SW480 (cell line): ENCODE measurements around the gene ENOX1.

Experiments
- DNase-seq: peaks from one replicate; pipeline ENCODE4 v3.0.0-alpha.2; 2016; ENCODE audit warnings: low spot score

ENOX1 gene

GRCh38 chr13:43669964-43670363, 116.8 kb downstream of the ENOX1 start:
- no peak for DNase-seq

DNA sequence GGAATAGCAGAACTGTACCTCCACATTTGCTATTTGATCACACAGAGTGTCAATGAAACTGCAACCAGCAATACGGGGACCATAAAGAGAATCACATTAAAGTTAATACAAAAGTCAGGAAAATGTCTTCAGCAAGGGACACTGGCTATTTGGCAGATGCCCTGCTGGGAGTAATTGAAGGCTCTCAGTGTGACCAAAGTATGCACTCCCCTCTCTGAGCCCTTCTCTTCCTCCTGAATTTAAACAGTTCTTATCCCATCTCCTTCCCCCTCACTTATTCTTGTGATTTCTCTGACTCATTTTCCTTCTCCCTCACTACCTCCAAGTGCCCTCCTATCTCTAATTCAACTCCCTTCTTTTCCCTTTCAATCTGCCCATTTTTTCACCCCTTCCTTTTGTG, 117.7 kb downstream of the ENOX1 start:
- DNase-seq = no peak

DNA sequence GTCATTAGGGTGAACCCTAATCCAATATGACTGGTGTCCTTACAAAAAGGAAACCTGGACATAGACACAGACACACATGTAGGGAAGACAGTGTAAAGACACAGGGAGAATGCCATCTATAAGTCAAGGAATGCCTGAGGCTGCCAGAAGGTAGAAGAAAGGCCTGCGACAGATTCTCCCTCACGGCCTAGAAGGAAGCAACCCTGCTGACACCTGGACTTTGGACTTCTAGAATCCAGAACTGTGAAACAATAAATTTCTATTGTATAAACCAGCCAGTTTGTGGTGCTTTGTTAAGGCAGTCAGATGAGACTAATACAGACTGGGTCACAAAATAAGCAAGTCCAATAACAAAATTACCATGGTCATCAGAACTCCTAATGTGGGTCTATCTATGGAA, 120.4 kb downstream of the ENOX1 start:
- DNase-seq = no peak

GRCh38 chr13:43665388-43665787, 121.4 kb downstream of the ENOX1 start:
- DNase-seq = no peak

- DNase-seq = peak; percentile 16
These were observed 122.0 kb downstream of the ENOX1 start for GRCh38 chr13:43664700-43665191.

DNA sequence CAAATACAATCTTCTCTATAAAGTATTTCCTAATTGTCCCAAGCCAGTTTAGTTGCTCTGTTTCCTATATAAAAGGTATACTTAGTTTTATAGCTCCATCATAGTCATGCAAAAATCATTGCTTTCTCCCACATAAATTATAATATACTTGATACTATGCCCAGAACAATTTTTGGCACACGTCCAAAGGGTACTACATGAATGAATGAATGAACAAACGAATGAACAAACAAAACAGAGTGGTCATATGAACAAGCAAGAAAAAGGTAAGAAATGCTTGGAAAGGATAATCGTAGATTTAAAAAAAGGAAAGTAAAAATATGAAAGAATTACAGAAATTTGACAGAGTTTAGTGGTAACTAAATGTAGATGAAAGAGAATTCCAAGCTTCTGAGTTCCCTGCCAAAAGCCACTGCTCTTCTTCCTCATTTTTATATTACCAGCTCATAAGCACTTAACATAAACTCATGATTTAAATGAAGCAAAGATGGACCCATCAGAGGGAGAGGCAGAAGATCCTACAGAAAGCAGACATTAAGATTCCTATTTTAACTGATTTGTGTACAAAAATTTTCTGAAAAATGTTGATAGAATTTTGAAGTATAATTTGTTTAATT, 123.2 kb downstream of the ENOX1 start:
- no peak for DNase-seq

DNA sequence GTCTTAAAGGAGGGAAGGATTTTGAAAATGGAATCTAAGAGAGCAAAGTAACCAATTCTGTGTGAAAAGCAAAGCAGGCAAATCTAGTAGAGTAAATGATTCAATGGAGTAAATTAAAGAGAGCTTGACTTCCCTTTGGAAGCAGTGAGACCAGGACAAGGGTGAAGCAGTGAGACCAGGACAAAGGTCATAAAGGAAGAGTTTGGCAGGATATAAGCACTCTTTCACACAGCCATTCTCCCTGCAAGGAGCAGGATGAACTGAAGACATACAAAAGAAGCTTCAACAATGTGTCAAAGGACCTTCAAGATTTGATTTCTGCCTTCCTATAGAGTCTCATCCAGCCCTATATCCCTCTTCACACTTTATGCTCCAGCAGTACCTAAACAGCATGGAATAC, 123.8 kb downstream of the ENOX1 start:
- no peak for DNase-seq

- DNase-seq = no peak
These were observed 125.5 kb downstream of the ENOX1 start for GRCh38 chr13:43661161-43661830.

DNA sequence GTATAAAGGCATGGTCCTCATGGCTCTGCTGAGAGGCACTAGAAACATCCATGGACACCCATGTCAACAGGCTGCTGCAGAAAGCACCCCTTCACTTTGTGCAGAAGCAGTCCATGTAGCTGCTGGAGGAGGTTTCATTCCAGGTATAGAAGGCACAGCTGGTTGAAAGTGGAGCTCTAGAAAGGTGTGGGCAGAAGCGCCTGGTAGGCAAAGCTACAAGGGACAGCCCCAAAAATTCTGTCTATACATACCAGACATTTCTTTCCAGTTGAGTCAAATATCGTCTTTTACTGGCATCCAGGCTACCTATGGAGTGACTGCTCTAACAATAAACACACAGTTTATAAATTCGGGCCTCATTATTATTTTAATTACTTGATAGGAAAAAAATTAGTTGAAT, 129.3 kb downstream of the ENOX1 start:
- DNase-seq = no peak

DNA sequence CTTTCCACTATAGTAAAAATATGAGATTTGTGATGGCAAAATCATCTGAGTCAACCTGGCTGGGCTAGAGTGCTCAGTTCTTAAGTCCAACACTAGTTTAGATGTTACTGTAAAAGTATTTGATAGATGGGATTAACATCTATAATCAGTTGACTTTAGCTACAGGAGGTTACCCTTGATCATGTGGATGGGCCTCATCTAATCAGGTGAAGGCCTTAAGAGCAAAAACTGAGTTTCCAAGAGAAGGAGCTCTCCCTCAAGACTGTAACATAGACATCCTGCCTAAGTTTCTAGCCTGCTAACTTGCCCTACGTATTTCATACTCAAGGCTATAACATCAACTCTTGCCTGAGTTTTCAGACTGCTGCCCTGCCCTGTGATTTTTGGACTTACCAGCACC, 132.8 kb downstream of the ENOX1 start:
- DNase-seq = no peak

GRCh38 chr13:43653395-43653794, 133.4 kb downstream of the ENOX1 start:
- no peak for DNase-seq

GRCh38 chr13:43652760-43653159, 134.0 kb downstream of the ENOX1 start:
- DNase-seq = no peak

GRCh38 chr13:43650882-43651281, 135.9 kb downstream of the ENOX1 start:
- DNase-seq = no peak

GRCh38 chr13:43648733-43649132, 138.0 kb downstream of the ENOX1 start:
- DNase-seq = no peak

GRCh38 chr13:43647471-43647870, 139.3 kb downstream of the ENOX1 start:
- DNase-seq = no peak

GRCh38 chr13:43640476-43640875, 146.3 kb downstream of the ENOX1 start:
- DNase-seq = no peak

- no peak for DNase-seq
These were observed 155.7 kb downstream of the ENOX1 start for GRCh38 chr13:43631106-43631505.

- no peak for DNase-seq
These were observed 156.9 kb downstream of the ENOX1 start for GRCh38 chr13:43629691-43630480.

GRCh38 chr13:43626994-43627393, 159.8 kb downstream of the ENOX1 start:
- no peak for DNase-seq

DNA sequence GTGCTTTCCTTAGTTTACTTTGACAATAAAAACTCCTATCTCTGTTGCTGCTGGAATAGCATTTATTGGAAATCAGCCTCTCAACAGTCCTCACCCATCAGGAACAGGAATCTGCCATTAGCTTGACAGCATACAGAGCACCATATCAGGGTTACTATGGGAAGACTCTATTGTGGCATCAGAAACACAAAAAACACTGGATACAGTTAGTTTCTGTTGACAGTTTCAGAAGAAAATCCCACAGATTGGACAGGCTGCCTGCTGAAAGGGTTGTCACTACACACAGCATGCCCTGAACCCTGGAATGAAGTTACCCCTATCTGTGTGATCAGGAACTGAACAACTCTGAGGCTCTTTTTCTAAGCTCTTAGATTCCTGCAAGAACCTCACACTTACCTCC, 172.7 kb downstream of the ENOX1 start:
- no peak for DNase-seq

GRCh38 chr13:43611281-43612273, 175.2 kb downstream of the ENOX1 start:
- DNase-seq = no peak
